Endothelial cell of umbilical vein (primary cell): ENCODE data around the gene SNAPC4. TPM values are rescaled to one million over a fixed set of nuclear protein-coding genes. Genes with fewer than 3 reads are reported as not detected.

Experiments used
- BruUV-seq: library from RNA; stranded (reverse); fragments of 400-500 nt; replicated peaks from 2 replicates; lab custom pipeline; 2021; lab: Mats Ljungman, UMichigan
- CTCF ChIA-PET: fragments of 300-600, 350-600 bp; sonication (Branson Sonifier 250); formaldehyde crosslinking; loops from one replicate; lab custom pipeline; 2021; ENCODE audit warnings: antibody characterized with exemption, inconsistent platforms; lab: Charles Lee
- POLR2A ChIA-PET: fragments of 300-600, 350-600 bp; sonication (Branson Sonifier 250); formaldehyde crosslinking; loops from one replicate; lab custom pipeline; 2021; ENCODE audit warnings: antibody characterized with exemption, inconsistent platforms; lab: Charles Lee
- DNase-seq: peaks from one replicate; pipeline ENCODE4 v3.0.0-alpha.2; 2011; ENCODE audit warnings: low read depth, low spot score
- FAIRE-seq: peaks from 2 replicates; lab custom pipeline; 2011; peaks lifted over from hg19 to GRCh38; lab: Jason Lieb, UNC
- H2AFZ ChIP-seq: 2 replicates; pipeline ENCODE4 v1.6.0; 2012; ENCODE audit warnings: low read depth, low read length, control low read depth, inconsistent platforms
- H3K27ac ChIP-seq: 2 replicates; pipeline ENCODE4 v1.5.1; 2011; ENCODE audit warnings: low read depth, mild to moderate bottlenecking, control low read depth, low read length, moderate library complexity; ENCODE audit not compliant: insufficient read depth
- H3K27me3 ChIP-seq, 2 experiments: 2 replicates each; pipeline versions ENCODE4 v1.6.0 to v1.6.1; 2011; ENCODE audit warnings: low read length in 2 of 2, mixed read lengths in 1 of 2; ENCODE audit not compliant: control insufficient read depth in 2 of 2, insufficient read depth in 2 of 2
- H3K36me3 ChIP-seq, 2 experiments: 2 replicates in 1 of 2; 3 replicates in 1 of 2; pipeline ENCODE4 v1.5.1; 2011; ENCODE audit warnings: low read length in 2 of 2, mild to moderate bottlenecking in 1 of 2, moderate library complexity in 1 of 2; ENCODE audit not compliant: control insufficient read depth in 2 of 2, insufficient read depth in 2 of 2; ENCODE audit errors: extremely low read depth in 1 of 2
- H3K4me1 ChIP-seq: 3 replicates; pipeline ENCODE4 v1.5.1; 2011; ENCODE audit warnings: mild to moderate bottlenecking, low read length; ENCODE audit not compliant: control insufficient read depth, insufficient read depth; ENCODE audit errors: extremely low read depth
- H3K4me2 ChIP-seq: 2 replicates; pipeline ENCODE4 v1.6.1; 2011; ENCODE audit warnings: low read length, control low read depth, mixed read lengths; ENCODE audit not compliant: insufficient read depth
- H3K4me3 ChIP-seq, 3 experiments: fragments of 200-600 bp in 1 of 3; sonication (generic), shearing (Covaris generic) in 1 of 3; replicated peaks in 1 of 3; 2 replicates each; pipeline ENCODE4 v1.5.1; 2011 to 2016; ENCODE audit warnings: control low read depth in 3 of 3, low read length in 3 of 3, mild to moderate bottlenecking in 2 of 3, inconsistent platforms in 1 of 3, low read depth in 1 of 3, moderate library complexity in 1 of 3; ENCODE audit not compliant: insufficient read depth in 1 of 3
- H3K79me2 ChIP-seq: 2 replicates; pipeline ENCODE4 v1.6.0; 2012; ENCODE audit warnings: low read length, inconsistent platforms; ENCODE audit not compliant: control insufficient read depth, insufficient read depth
- H3K9ac ChIP-seq: replicated peaks from 2 replicates; pipeline ENCODE3; 2011; ENCODE audit warnings: low read length, control low read depth; ENCODE audit not compliant: insufficient read depth; ENCODE audit errors: extremely low read depth
- H3K9me1 ChIP-seq: replicated peaks from 3 replicates; pipeline ENCODE4 v1.6.0; 2011; ENCODE audit warnings: mild to moderate bottlenecking, low read length; ENCODE audit not compliant: control insufficient read depth, insufficient read depth; ENCODE audit errors: extremely low read depth
- H3K9me3 ChIP-seq: replicated peaks from 2 replicates; pipeline ENCODE4 v1.5.1; 2012; ENCODE audit warnings: low read length, inconsistent platforms; ENCODE audit not compliant: control insufficient read depth, insufficient read depth
- H4K20me1 ChIP-seq: replicated peaks from 2 replicates; pipeline ENCODE3; 2011; ENCODE audit warnings: mild to moderate bottlenecking, low read length; ENCODE audit not compliant: control insufficient read depth, insufficient read depth; ENCODE audit errors: extremely low read depth
- EZH2 ChIP-seq: IDR thresholded peaks from 2 replicates; pipeline ENCODE4 v1.6.1; 2012; ENCODE audit warnings: borderline replicate concordance, low read depth, mild to moderate bottlenecking, moderate library complexity, low read length, inconsistent platforms; ENCODE audit not compliant: severe bottlenecking
- FOS ChIP-seq: IDR thresholded peaks from 2 replicates; pipeline ENCODE4 v1.6.1; 2011; ENCODE audit warnings: mild to moderate bottlenecking, low read length, moderate library complexity, borderline replicate concordance; ENCODE audit not compliant: insufficient read depth
- GATA2 ChIP-seq: IDR thresholded peaks from 2 replicates; pipeline ENCODE4 v1.7.0; 2011; ENCODE audit warnings: low read depth, mild to moderate bottlenecking, moderate library complexity, mixed read lengths, low read length; ENCODE audit not compliant: insufficient read length, insufficient read depth
- JUN ChIP-seq: IDR thresholded peaks from 2 replicates; pipeline ENCODE4 v1.6.1; 2011; ENCODE audit warnings: borderline replicate concordance, low read depth; ENCODE audit not compliant: insufficient read length, insufficient read depth
- MYC ChIP-seq: IDR thresholded peaks from one replicate; pipeline ENCODE4 v1.6.1; 2011; ENCODE audit warnings: mild to moderate bottlenecking, low read depth, low read length
- POLR2A ChIP-seq: IDR thresholded peaks from 2 replicates; pipeline ENCODE4 v1.6.1; 2012; ENCODE audit warnings: low read depth, mild to moderate bottlenecking, control low read depth, low read length
- POLR2AphosphoS5 ChIP-seq: IDR thresholded peaks from 2 replicates; pipeline ENCODE4 v1.6.1; 2012; ENCODE audit warnings: low read depth, mild to moderate bottlenecking, control low read depth, low read length, moderate library complexity; ENCODE audit not compliant: insufficient read depth
- dilution Hi-C: fragments of 300-500 bp; cut with MboI; formaldehyde crosslinking; loops from one replicate; pipeline ENCODE4 v1.15.0; 2019; ENCODE audit warnings: low sequenced_read_pairs; ENCODE audit not compliant: extremely low pct_ligation_motif_present
- intact Hi-C: fragments of 100-400 bp; cut with micrococcal nuclease; formaldehyde crosslinking; loops from one replicate; pipeline ENCODE4 v1.10.0; 2022
- polyA plus RNA-seq, 4 experiments: library from polyadenylated mRNA; depleted of rRNA in 3 of 4; stranded (reverse) in 3 of 4; unstranded in 1 of 4; fragments of >200 nt; gene quantifications; 2 replicates each; pipeline versions ENCODE4 v1.2.1 to v1.2.3, GENCODE V29; 2011 to 2012; ENCODE audit warnings: missing spikeins in 1 of 4
- total RNA-seq: library from RNA; stranded (reverse); gene quantifications from 2 replicates; pipeline ENCODE4 v1.2.3, GENCODE V29; 2021
- TF ChIP-seq, protein P1 (sequence below), 2 donors: IDR thresholded peaks; 1 replicate in 1 of 2; 2 replicates in 1 of 2; pipeline ENCODE4 v1.5.1; 2011; ENCODE audit warnings: low read length in 2 of 2, mild to moderate bottlenecking in 2 of 2, moderate library complexity in 2 of 2, control low read depth in 1 of 2, inconsistent platforms in 1 of 2, low read depth in 1 of 2; ENCODE audit not compliant: insufficient read depth in 1 of 2; ENCODE audit errors: extremely low read depth in 1 of 2
- TF ChIP-seq, protein P2 (sequence below): IDR thresholded peaks from 2 replicates; pipeline ENCODE4 v1.6.1; 2011; ENCODE audit not compliant: insufficient read depth, insufficient read length

The SNAPC4 gene
- total and polyA plus RNA-seq, 2 donors (not counting 3 experiments of a cell fraction or from before 2014, with no cell fraction given), result 6.7 to 17.5 TPM

DNA sequence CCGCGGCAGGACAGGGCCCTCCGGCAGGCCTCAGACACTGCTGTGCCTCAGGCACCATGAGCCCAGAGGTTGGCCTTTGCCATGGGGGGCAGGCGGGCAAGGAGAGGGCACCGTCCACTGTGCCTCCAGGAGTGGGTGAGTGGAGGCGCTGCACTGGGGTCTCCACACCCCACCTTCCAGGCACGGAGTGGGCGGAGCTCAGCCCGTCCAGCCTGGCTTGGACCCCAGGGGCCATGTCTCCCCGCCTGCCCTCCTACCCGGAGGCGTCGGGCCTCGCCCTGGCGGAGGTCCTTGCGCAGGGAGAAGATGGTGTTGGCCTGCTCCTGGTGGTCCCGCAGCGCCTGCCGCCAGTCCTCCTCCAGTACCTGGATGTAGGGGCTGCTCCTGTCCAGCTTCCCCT, 29.9 kb downstream of the SNAPC4 start:
- intact Hi-C loops, result no loop called here
- POLR2A ChIA-PET, result no interaction called here

More for the DNA sequence above, 29.9 kb downstream of the SNAPC4 start:
- H3K9me1 ChIP-seq, result no peaks in the 10 kb centered on the region
- H3K27ac ChIP-seq, result no peak overlapping the region
- H3K4me3 ChIP-seq, result no peak overlapping the region
- H3K4me2 ChIP-seq, result no peak overlapping the region
- H3K79me2 ChIP-seq, result no peaks in the 10 kb centered on the region
- no peaks in the 10 kb centered on the region for H3K36me3 ChIP-seq
- FAIRE-seq, result no peak
- CTCF ChIA-PET, result interaction anchor here (0.8 kb wide), 1 partner anchor 57 kb away, joined by 4 read pairs; no protein-coding TSS in a partner anchor
- no peak for DNase-seq
- no peak overlapping the region for H3K9ac ChIP-seq
- no TSS peak for BruUV-seq
- H2AFZ ChIP-seq, result no peak overlapping the region
- no peaks in the 10 kb centered on the region for H3K27me3 ChIP-seq
- TF ChIP-seq MYC (no peak), EZH2 (no peak), POLR2A (no peak), GATA2 (no peak), JUN (no peak), POLR2AphosphoS5 (no peak), FOS (no peak)
- TF ChIP-seq, protein P1, sequence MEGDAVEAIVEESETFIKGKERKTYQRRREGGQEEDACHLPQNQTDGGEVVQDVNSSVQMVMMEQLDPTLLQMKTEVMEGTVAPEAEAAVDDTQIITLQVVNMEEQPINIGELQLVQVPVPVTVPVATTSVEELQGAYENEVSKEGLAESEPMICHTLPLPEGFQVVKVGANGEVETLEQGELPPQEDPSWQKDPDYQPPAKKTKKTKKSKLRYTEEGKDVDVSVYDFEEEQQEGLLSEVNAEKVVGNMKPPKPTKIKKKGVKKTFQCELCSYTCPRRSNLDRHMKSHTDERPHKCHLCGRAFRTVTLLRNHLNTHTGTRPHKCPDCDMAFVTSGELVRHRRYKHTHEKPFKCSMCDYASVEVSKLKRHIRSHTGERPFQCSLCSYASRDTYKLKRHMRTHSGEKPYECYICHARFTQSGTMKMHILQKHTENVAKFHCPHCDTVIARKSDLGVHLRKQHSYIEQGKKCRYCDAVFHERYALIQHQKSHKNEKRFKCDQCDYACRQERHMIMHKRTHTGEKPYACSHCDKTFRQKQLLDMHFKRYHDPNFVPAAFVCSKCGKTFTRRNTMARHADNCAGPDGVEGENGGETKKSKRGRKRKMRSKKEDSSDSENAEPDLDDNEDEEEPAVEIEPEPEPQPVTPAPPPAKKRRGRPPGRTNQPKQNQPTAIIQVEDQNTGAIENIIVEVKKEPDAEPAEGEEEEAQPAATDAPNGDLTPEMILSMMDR (IDR thresholded peaks at IDR 0.05; ENCODE audit: extremely low read depth in 1 of 2, insufficient read depth in 1 of 2, low read depth in 1 of 2, low read length in 2 of 2), result no peak
- TF ChIP-seq, protein P2, sequence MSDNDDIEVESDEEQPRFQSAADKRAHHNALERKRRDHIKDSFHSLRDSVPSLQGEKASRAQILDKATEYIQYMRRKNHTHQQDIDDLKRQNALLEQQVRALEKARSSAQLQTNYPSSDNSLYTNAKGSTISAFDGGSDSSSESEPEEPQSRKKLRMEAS, result no peak
- H3K4me1 ChIP-seq, result no peaks in the 10 kb centered on the region
- H3K9me3 ChIP-seq, result no peaks in the 10 kb centered on the region
- H4K20me1 ChIP-seq, result no peaks in the 10 kb centered on the region
- dilution Hi-C loops, result no loop called here
